ENCODE data around the gene C16orf89. TPM values are rescaled to one million over a fixed set of nuclear protein-coding genes. Genes with fewer than 3 reads are reported as not detected.

Gene C16orf89
- total RNA-seq, 1 experiment from 2014 or later: 0.49 TPM

- Histone ChIP-seq H2AFZ (ENCODE audit: low read depth, low read length, poor library complexity, severe bottlenecking) (no peak overlapping the region), H3K36me3 (ENCODE audit: control insufficient read depth in 1 of 2, insufficient read depth in 2 of 2, low read length in 2 of 2) (no peaks in the 10 kb centered on the region), H3K27ac (ENCODE audit: low read depth, low read length) (no peak overlapping the region), H3K9ac (ENCODE audit: low read length) (no peak overlapping the region), H3K27me3 (ENCODE audit: insufficient read depth, low read length) (no peaks in the 10 kb centered on the region; the same call in 1 of the 2 replicates), H3K4me1 (ENCODE audit: control insufficient read depth in 1 of 2, insufficient read depth in 2 of 2, low read length in 2 of 2) (no peaks in the 10 kb centered on the region), H4K20me1 (ENCODE audit: insufficient read depth) (no peaks in the 10 kb centered on the region), H3K9me3 (ENCODE audit: control insufficient read depth in 1 of 2, insufficient read depth in 1 of 2, low read depth in 1 of 2, low read length in 2 of 2) (no peaks in the 10 kb centered on the region), H3K4me3 (replicated peaks in 1 of 2; ENCODE audit: low read depth in 1 of 2, low read length in 2 of 2) (no peak overlapping the region), H3K79me2 (ENCODE audit: insufficient read depth, low read length) (no peaks in the 10 kb centered on the region), H3K9me2 (ENCODE audit: insufficient read depth) (no peaks in the 10 kb centered on the region), H3K4me2 (ENCODE audit: low read length) (no peak overlapping the region)
- POLR2A ChIA-PET: no interaction called here
- RAD21 ChIA-PET (ENCODE audit: low non-redundant PET in 1 of 2, low total read pairs in 2 of 2, uncharacterized antibody in 2 of 2, unreplicated experiment in 2 of 2): no interaction called here
- no TSS peak for BruUV-seq (replicated peaks)
- intact Hi-C loops (cut with micrococcal nuclease): no loop called here
- ATAC-seq (no peak), DNase-seq (ENCODE audit: low read depth, low spot score) (no peak)
- CTCF ChIA-PET: interaction anchor here (0.6 kb wide), 1 partner anchor 12 kb away, joined by 3 read pairs; no protein-coding TSS in a partner anchor
- TF ChIP-seq RAD21 (IDR thresholded peaks at IDR 0.05; ENCODE audit: low read depth) (no peak), CTCF (IDR thresholded peaks at IDR 0.05 in 2 of 3, conservative IDR thresholded peaks at IDR 0.05 in 1 of 3; ENCODE audit: borderline replicate concordance in 1 of 3, insufficient read depth in 1 of 3, low read depth in 2 of 3, low read length in 2 of 3) (no peak), POLR2A (IDR thresholded peaks at IDR 0.05; ENCODE audit: borderline replicate concordance, extremely low read depth, insufficient read depth, insufficient read length) (no peak), SRF (IDR thresholded peaks at IDR 0.05; ENCODE audit: low read depth) (no peak), CEBPB (IDR thresholded peaks at IDR 0.05; ENCODE audit: low read depth) (no peak), EZH2phosphoT487 (IDR thresholded peaks at IDR 0.05; ENCODE audit: borderline replicate concordance) (no peak), EZH2 (IDR thresholded peaks at IDR 0.05) (no peak), REST (IDR thresholded peaks at IDR 0.05; ENCODE audit: low read depth) (no peak), ZFX (IDR thresholded peaks at IDR 0.05) (no peak), ZNF274 (IDR thresholded peaks at IDR 0.05; ENCODE audit: low read depth, low read length) (no peak), SP1 (IDR thresholded peaks at IDR 0.05; ENCODE audit: low read depth) (no peak), MAX (IDR thresholded peaks at IDR 0.05) (no peak), FOSL1 (IDR thresholded peaks at IDR 0.05; ENCODE audit: low read depth) (no peak), ZBTB33 (IDR thresholded peaks at IDR 0.05; ENCODE audit: extremely low read depth, insufficient replicate concordance, low read length) (no peak), CBX3 (IDR thresholded peaks at IDR 0.05; ENCODE audit: low read depth) (no peak), JUND (IDR thresholded peaks at IDR 0.05) (no peak), TCF7L2 (IDR thresholded peaks at IDR 0.05; ENCODE audit: borderline replicate concordance, extremely low read depth, insufficient read depth, insufficient read length) (no peak), EGR1 (IDR thresholded peaks at IDR 0.05; ENCODE audit: low read depth) (no peak), POLR2AphosphoS5 (IDR thresholded peaks at IDR 0.05; ENCODE audit: low read depth, low read length) (no peak), ATF3 (IDR thresholded peaks at IDR 0.05) (no peak)
These were observed 58.5 kb downstream of the C16orf89 start for GRCh38 chr16:5007256-5007655.
